Body of pancreas (tissue), 4 donors: ENCODE data around the gene RAD51B. TPM values are rescaled to one million over a fixed set of nuclear protein-coding genes. Genes with fewer than 3 reads are reported as not detected.

ENCODE experiments used
- ATAC-seq: fragments of 150-250 bp; one replicate; pipeline ENCODE4 v1.9.1; 2016
- DNase-seq, 4 donors: peaks; one replicate each; pipeline ENCODE4 v3.0.0-alpha.2; 2019
- H3K27ac ChIP-seq, 4 donors: fragments of 200-600 bp; sonication (generic); 1 replicate in 3 of 4; 2 replicates in 1 of 4; pipeline versions ENCODE4 v1.5.1 to v1.6.1; 2016 to 2019; ENCODE audit warnings: mild to moderate bottlenecking in 1 of 4, mixed read lengths in 1 of 4, moderate library complexity in 1 of 4
- H3K27me3 ChIP-seq, 2 donors: fragments of 200-600 bp; sonication (generic); one replicate each; pipeline ENCODE4 v1.6.0; 2016; ENCODE audit warnings: mild to moderate bottlenecking in 1 of 2
- H3K36me3 ChIP-seq, 2 donors: fragments of 200-600 bp; sonication (generic); replicated peaks in 1 of 2; 2 replicates each; pipeline ENCODE4 v1.5.1; 2016; ENCODE audit warnings: low read depth in 2 of 2; ENCODE audit not compliant: insufficient read depth in 1 of 2
- H3K4me1 ChIP-seq: fragments of 200-600 bp; sonication (generic); one replicate; pipeline ENCODE4 v1.6.0; 2016
- H3K4me3 ChIP-seq, 2 donors: fragments of 200-600 bp; sonication (generic); 1 replicate in 1 of 2; 2 replicates in 1 of 2; pipeline ENCODE4 v1.5.1; 2016 to 2019
- H3K9me3 ChIP-seq, 3 donors: fragments of 200-600 bp; sonication (generic); 1 replicate in 2 of 3; 2 replicates in 1 of 3; pipeline ENCODE4 v1.5.1; 2016
- POLR2A ChIP-seq, 3 donors: fragments of 450-650 bp; IDR thresholded peaks; one replicate each; pipeline ENCODE4 v1.6.1; 2016; ENCODE audit warnings: antibody characterized with exemption in 3 of 3, mild to moderate bottlenecking in 2 of 3
- WGBS, 2 donors: methylation state at CpG; one replicate each; pipeline ENCODE4 v1.1.5; 2017; 5-methylcytosine and 5-hydroxymethylcytosine counted together
- intact Hi-C: fragments of 100-400 bp; cut with DNase I; formaldehyde crosslinking; loops from one replicate; pipeline ENCODE4 v1.15.1; 2023
- total RNA-seq, 2 donors: library from RNA; depleted of rRNA; stranded (reverse); fragments of >200 nt; gene quantifications; one replicate each; pipeline ENCODE4 v1.1.0, GENCODE V29; 2016
- TF ChIP-seq, protein P1 (sequence below), 7 experiments: fragments of 450-650 bp in 4 of 7; fragments of 200-600 bp in 3 of 7; sonication (generic) in 3 of 7; IDR thresholded peaks; one replicate each; pipeline ENCODE4 v1.5.1; 2016 to 2019; ENCODE audit warnings: antibody characterized with exemption in 7 of 7

The RAD51B gene
- total RNA-seq, 2 donors from 2014 or later: 12.2 to 29.6 TPM

DNA sequence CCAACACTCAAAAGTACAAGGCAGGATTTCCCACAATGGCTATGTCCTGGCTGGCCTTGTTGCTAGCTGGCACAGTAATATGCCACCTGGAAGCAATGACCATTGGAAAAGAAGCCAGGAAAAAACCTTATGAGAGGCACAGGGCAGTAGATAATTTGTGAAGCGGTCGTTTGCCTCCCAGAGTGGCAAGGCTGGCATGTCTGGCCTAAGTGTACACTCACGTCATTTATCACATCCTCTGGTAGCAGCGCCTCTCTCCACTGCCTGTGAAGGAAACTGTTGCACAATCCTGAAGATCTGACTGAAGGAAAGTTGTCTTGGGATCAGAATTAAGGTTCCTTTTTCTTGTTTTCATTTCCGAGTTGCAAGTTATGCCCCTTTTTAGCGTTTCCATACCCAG is 564.8 kb downstream of the RAD51B start:
- Histone ChIP-seq H3K36me3 (no peaks in the 10 kb centered on the region), H3K27me3 (no peaks in the 10 kb centered on the region), H3K27ac (peak overlapping the region in 3 of 4 donors; percentile 28 to 77 (median 46)), H3K4me3 (no peak overlapping the region), H3K4me1 (peaks cover 14% of the 10 kb centered on the region), H3K9me3 (no peaks in the 10 kb centered on the region)
- DNase-seq: peak in 3 of 4 donors; percentile 55 to 77 (median 55)
- ATAC-seq: peak; percentile 78
- WGBS, 2 donors: 23 to 25% methylated on average over 6 of the region's 6 CpGs
- TF ChIP-seq, protein P1, sequence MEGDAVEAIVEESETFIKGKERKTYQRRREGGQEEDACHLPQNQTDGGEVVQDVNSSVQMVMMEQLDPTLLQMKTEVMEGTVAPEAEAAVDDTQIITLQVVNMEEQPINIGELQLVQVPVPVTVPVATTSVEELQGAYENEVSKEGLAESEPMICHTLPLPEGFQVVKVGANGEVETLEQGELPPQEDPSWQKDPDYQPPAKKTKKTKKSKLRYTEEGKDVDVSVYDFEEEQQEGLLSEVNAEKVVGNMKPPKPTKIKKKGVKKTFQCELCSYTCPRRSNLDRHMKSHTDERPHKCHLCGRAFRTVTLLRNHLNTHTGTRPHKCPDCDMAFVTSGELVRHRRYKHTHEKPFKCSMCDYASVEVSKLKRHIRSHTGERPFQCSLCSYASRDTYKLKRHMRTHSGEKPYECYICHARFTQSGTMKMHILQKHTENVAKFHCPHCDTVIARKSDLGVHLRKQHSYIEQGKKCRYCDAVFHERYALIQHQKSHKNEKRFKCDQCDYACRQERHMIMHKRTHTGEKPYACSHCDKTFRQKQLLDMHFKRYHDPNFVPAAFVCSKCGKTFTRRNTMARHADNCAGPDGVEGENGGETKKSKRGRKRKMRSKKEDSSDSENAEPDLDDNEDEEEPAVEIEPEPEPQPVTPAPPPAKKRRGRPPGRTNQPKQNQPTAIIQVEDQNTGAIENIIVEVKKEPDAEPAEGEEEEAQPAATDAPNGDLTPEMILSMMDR (IDR thresholded peaks at IDR 0.05): no peak
- TF ChIP-seq POLR2A (IDR thresholded peaks at IDR 0.05): no peak
- intact Hi-C loops: no loop called here

DNA sequence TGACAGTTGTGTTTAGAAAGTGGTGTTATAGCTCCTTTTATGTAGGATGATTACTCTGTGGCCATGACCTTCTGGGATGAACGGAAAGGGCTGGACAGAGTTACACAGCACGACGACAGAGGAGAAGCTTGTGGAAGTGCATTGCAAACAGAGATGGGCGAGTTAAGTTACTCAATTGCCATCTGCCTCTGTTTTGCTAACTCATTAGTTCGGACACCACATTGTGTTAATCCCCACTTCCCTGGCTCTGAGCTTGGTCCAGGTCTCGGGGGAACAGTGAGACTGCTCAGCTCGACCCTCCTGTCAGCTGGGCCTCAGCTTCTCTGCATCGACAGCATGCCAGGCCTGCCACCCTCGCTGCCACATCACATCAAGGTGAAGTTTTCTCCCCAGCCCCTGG is 565.3 kb downstream of the RAD51B start:
- DNase-seq (peak in 1 of 4 donors; percentile 37), ATAC-seq (no peak)
- Histone ChIP-seq H3K4me1 (peaks cover 14% of the 10 kb centered on the region), H3K27me3 (no peaks in the 10 kb centered on the region), H3K4me3 (no peak overlapping the region), H3K9me3 (no peaks in the 10 kb centered on the region), H3K27ac (peak overlapping the region in 2 of 4 donors; percentile 28 to 77), H3K36me3 (no peaks in the 10 kb centered on the region)
- no peak for TF ChIP-seq POLR2A (IDR thresholded peaks at IDR 0.05)
- TF ChIP-seq, protein P1 (IDR thresholded peaks at IDR 0.05): no peak
- intact Hi-C loops: no loop called here
- 80 to 87% methylated on average over 9 of the region's 9 CpGs for WGBS, 2 donors

DNA sequence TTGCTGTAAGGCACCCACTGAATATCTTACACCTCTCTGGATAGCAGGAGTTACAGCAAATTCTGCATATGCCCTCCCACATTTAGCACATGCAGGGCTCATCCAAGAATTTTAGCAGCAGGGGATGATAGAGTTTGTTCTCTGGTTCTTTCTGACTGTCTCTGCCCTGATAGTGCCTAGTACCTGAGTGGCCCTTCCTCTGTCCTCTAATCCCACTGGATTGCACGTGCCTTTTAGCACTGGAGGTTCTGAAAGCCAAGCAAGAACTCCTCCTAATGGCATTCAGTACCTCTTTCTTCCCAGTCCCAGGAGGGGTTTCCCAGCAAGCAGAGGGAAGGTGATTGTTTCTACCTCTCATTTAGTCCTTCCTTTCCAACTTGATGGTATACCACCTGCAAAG is 566.9 kb downstream of the RAD51B start:
- no peak for DNase-seq
- ATAC-seq: no peak
- Histone ChIP-seq H3K9me3 (no peaks in the 10 kb centered on the region), H3K27ac (no peak overlapping the region), H3K27me3 (no peaks in the 10 kb centered on the region), H3K4me3 (no peak overlapping the region), H3K4me1 (peaks cover 18% of the 10 kb centered on the region), H3K36me3 (no peaks in the 10 kb centered on the region)
- 60 to 67% methylated on average over 1 of the region's 1 CpG for WGBS, 2 donors
- intact Hi-C loops: no loop called here
- TF ChIP-seq POLR2A (IDR thresholded peaks at IDR 0.05): no peak
- TF ChIP-seq, protein P1 (IDR thresholded peaks at IDR 0.05): no peak

DNA sequence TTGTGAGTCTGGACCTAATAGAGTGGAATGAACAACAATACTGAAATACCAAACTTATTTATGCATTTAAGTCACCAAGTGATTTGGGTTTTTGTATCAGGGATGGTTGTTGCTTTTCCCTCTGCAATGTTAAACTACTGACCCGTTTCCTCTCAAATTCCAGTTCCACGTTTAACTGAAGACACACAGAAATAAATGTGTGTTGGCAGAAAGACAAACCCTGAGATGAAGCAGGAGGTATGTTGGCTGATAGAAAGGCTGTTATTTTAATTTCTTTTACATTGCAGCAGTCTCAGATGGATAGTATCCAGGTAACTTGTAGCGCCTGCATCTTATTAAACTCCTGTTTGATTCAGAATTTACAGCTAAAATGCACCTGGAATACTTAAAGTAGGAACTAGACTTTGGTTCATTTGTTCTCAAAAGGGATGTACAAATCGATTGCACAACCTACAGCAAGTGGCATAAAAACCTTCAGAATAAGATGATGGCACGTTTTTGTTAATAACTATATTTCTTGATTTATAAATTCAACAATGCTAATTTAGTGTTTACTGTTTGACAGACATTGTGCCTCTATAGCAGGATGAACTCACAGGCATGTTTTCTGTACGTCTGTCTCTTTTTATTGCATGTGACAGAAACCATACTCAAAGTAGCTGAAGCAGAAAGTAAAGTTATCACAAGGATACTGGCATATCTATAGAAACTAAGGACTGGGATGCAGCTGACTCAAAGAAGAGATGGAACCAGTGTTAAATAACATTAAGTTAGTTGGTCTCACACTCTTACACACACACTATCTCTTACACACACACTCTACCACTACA is 567.6 kb downstream of the RAD51B start:
- TF ChIP-seq, protein P1 (IDR thresholded peaks at IDR 0.05): no peak
- TF ChIP-seq POLR2A (IDR thresholded peaks at IDR 0.05): no peak
- no peak for ATAC-seq
- 29 to 30% methylated on average over 6 of the region's 6 CpGs for WGBS, 2 donors
- DNase-seq: no peak
- H3K4me1 ChIP-seq: peaks cover 18% of the 10 kb centered on the region
- intact Hi-C loops: no loop called here
- H3K36me3 ChIP-seq: no peaks in the 10 kb centered on the region
- H3K4me3 ChIP-seq: no peak overlapping the region
- H3K9me3 ChIP-seq: no peaks in the 10 kb centered on the region
- no peak overlapping the region for H3K27ac ChIP-seq
- no peaks in the 10 kb centered on the region for H3K27me3 ChIP-seq

DNA sequence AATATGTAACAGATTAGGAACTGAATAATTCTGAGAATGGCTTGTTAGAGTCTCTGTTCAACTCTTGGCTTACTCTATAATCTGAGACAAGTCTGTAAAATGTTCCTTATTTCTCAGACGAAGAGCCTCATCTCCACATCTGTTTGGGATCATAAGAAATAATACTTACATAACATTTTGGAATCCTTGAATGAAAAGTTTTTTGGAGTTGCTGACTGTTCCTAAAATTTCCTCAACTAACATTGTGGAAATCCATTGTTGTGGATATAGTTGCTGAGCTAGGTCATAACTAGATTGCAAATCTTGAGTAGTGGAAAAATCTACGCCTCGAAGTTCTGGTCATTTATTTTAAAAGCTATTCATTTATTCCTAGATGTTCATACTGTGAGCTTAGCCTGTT is 570.4 kb downstream of the RAD51B start:
- Histone ChIP-seq H3K27me3 (no peaks in the 10 kb centered on the region), H3K27ac (no peak overlapping the region), H3K4me3 (no peak overlapping the region), H3K4me1 (peaks cover 5% of the 10 kb centered on the region), H3K36me3 (no peaks in the 10 kb centered on the region), H3K9me3 (no peaks in the 10 kb centered on the region)
- WGBS, 2 donors: 84 to 95% methylated on average over 3 of the region's 3 CpGs
- ATAC-seq (no peak), DNase-seq (no peak)
- TF ChIP-seq, protein P1 (IDR thresholded peaks at IDR 0.05): no peak
- TF ChIP-seq POLR2A (IDR thresholded peaks at IDR 0.05): no peak
- intact Hi-C loops: no loop called here
